Measurements from ENCODE around the gene COL3A1. TPM values are rescaled to one million over a fixed set of nuclear protein-coding genes. Genes with fewer than 3 reads are reported as not detected.

The COL3A1 gene
- total RNA-seq, 2 donors from 2014 or later, result 25.5 to 121 TPM

DNA sequence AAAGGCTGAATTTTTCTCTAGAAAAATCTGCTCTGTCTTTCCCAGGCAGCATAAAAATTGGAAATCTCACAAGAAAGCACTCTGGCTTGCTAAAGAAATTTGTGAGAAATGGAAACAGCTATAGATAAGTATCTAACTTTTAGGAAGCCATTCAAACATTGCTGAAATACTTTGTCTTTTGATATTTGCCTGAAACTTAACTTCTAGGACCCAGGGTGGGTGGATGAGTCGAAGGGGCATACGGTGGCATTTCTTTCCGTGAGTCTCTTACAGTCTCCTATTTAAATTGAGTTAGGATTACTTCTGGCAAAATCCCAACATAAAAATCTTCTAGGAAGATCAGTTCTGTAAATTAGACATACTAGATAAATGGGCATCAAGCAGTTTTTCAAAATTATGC, 532 bp upstream of the COL3A1 start:
- WGBS, result 20% methylated on average over 3 of the region's 3 CpGs
- TF ChIP-seq, protein P1, sequence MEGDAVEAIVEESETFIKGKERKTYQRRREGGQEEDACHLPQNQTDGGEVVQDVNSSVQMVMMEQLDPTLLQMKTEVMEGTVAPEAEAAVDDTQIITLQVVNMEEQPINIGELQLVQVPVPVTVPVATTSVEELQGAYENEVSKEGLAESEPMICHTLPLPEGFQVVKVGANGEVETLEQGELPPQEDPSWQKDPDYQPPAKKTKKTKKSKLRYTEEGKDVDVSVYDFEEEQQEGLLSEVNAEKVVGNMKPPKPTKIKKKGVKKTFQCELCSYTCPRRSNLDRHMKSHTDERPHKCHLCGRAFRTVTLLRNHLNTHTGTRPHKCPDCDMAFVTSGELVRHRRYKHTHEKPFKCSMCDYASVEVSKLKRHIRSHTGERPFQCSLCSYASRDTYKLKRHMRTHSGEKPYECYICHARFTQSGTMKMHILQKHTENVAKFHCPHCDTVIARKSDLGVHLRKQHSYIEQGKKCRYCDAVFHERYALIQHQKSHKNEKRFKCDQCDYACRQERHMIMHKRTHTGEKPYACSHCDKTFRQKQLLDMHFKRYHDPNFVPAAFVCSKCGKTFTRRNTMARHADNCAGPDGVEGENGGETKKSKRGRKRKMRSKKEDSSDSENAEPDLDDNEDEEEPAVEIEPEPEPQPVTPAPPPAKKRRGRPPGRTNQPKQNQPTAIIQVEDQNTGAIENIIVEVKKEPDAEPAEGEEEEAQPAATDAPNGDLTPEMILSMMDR (IDR thresholded peaks at IDR 0.05), result no peak
- TF ChIP-seq POLR2AphosphoS5 (IDR thresholded peaks at IDR 0.05) (no peak), POLR2A (IDR thresholded peaks at IDR 0.05) (no peak)
- no peaks in the 10 kb centered on the region for H3K4me1 ChIP-seq (replicated peaks)
- H3K27ac ChIP-seq, result no peak overlapping the region
- no peak overlapping the region for H3K4me3 ChIP-seq
- H3K36me3 ChIP-seq, result no peaks in the 10 kb centered on the region
- intact Hi-C loops (cut with DNase I), result loop anchor here (5.0 to 10.0 kb wide), 2 partner anchors 79 to 186 kb away; no protein-coding TSS in a partner anchor
- no peaks in the 10 kb centered on the region for H3K9me3 ChIP-seq
- no peak for DNase-seq (ENCODE audit: low spot score)
- H3K27me3 ChIP-seq (replicated peaks; ENCODE audit: insufficient read depth), result no peaks in the 10 kb centered on the region

DNA sequence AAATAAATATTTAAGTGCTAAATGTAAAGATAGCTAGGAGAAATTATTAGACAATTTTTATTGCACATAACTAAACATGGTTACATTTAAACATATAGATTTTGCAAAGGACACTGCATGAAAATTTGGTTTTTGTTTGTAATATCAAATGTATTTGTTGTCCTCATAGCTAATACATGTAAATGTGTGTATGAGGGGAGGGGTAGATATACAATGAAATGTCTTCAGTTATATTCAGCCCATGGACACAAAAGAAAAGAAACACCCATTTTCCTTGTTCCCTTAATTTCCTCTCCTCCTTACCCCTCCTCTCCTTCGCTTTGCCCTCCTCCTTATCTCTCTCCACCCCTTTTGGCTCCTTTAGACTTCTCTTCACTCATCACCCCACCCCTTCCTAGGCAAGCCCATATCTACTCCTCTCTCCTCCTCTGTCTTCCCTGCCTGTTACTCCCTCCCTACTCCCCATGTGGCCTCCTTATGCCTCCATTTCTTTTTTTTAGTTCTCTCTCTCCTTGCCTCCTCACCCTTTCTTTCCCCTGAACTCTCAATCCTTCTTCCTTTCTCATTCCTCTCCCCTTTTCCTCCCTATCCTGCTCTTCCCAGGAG, 1.4 kb downstream of the COL3A1 start:
- 27% methylated on average over 1 of the region's 1 CpG for WGBS
- Histone ChIP-seq H3K9me3 (no peaks in the 10 kb centered on the region), H3K27me3 (replicated peaks; ENCODE audit: insufficient read depth) (no peaks in the 10 kb centered on the region), H3K4me3 (peak overlapping the region; percentile 15 to 19), H3K4me1 (replicated peaks) (no peaks in the 10 kb centered on the region), H3K36me3 (no peaks in the 10 kb centered on the region), H3K27ac (peak overlapping the region; percentile 59 to 69)
- no peak for DNase-seq (ENCODE audit: low spot score)
- TF ChIP-seq, protein P1 (IDR thresholded peaks at IDR 0.05), result no peak
- TF ChIP-seq POLR2AphosphoS5 (IDR thresholded peaks at IDR 0.05), result peak; percentile 36
- intact Hi-C loops (cut with DNase I), result loop anchor here (5.0 to 10.0 kb wide), 3 partner anchors 81 to 683 kb away; partner anchors contain the start of gene GULP1

DNA sequence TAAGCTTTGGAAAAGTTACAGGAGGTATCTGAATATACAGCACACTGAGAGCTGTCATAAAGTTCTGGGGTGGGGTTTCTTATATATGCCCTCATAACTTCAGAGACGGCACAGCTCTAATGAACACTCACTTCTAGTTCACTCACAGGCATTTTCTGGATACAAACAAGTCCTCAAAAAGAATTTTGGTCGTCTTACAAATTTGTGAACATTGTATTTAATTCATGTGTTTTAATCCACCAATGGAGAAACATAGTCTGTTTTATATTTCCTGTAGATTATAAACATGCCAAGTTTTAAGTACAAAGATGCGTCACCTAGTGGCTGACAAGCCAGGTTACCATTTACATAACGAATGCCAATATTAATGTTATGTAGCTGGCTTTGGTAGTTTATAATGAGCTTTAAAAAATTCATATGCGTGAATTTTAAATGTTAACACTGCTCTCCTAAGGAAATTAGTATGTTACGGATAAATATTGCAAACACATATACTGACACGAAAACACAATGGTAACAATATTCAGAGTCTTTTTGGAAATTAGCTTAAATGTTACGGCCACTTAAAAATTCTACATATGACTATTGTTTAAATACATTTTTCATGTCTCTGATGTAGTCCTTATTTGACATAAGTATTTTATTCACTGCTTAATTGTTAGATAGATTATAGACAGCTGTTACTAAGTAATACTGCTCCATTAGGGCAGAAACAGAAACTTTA, 2.5 kb downstream of the COL3A1 start:
- Histone ChIP-seq H3K27me3 (replicated peaks; ENCODE audit: insufficient read depth) (no peaks in the 10 kb centered on the region), H3K9me3 (no peaks in the 10 kb centered on the region), H3K4me3 (peak overlapping the region; percentile 15 to 19), H3K27ac (peak overlapping the region; percentile 59 to 69), H3K4me1 (replicated peaks) (no peaks in the 10 kb centered on the region), H3K36me3 (no peaks in the 10 kb centered on the region)
- no peak for DNase-seq (ENCODE audit: low spot score)
- intact Hi-C loops (cut with DNase I), result loop anchor here (5.0 to 10.0 kb wide), 3 partner anchors 82 to 684 kb away; partner anchors contain the start of gene GULP1
- WGBS, result 18% methylated on average over 8 of the region's 8 CpGs
- TF ChIP-seq, protein P1 (IDR thresholded peaks at IDR 0.05), result peak; percentile 20 to 65 (median 48)
- TF ChIP-seq POLR2A (IDR thresholded peaks at IDR 0.05) (no peak), POLR2AphosphoS5 (IDR thresholded peaks at IDR 0.05) (peak; percentile 30)

DNA sequence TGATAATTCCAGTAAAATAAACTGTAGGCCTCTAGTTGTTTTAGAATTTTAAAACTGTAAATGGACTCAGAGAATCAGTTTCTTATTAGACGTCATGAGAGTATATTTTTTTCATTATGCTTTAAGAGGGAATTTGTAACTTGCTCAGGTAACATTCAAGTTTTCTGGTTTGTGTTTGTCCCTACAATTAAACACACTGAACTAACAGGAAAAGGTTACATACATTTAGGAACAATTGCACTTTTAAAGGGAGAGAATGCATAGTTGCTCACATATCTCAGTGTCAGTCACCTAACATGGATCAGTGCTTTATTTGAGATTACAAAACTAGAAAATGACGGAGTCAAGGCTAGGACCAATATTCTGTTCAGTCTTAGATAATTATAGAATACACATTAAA, 3.1 kb downstream of the COL3A1 start:
- H3K9me3 ChIP-seq, result no peaks in the 10 kb centered on the region
- peak overlapping the region; percentile 59 to 69 for H3K27ac ChIP-seq
- no peaks in the 10 kb centered on the region for H3K27me3 ChIP-seq (replicated peaks; ENCODE audit: insufficient read depth)
- 52% methylated on average over 2 of the region's 2 CpGs for WGBS
- peak overlapping the region; percentile 15 to 19 for H3K4me3 ChIP-seq
- intact Hi-C loops (cut with DNase I), result loop anchor here (5.0 to 10.0 kb wide), 3 partner anchors 83 to 685 kb away; partner anchors contain the start of gene GULP1
- H3K4me1 ChIP-seq (replicated peaks), result no peaks in the 10 kb centered on the region
- DNase-seq (ENCODE audit: low spot score), result no peak
- no peak for TF ChIP-seq POLR2A (IDR thresholded peaks at IDR 0.05)
- TF ChIP-seq, protein P1 (IDR thresholded peaks at IDR 0.05), result no peak
- TF ChIP-seq POLR2AphosphoS5 (IDR thresholded peaks at IDR 0.05), result no peak
- H3K36me3 ChIP-seq, result no peaks in the 10 kb centered on the region
